Heart left ventricle (tissue), 16 donors: ENCODE results near the gene CDC123. TPM values are rescaled to one million over a fixed set of nuclear protein-coding genes. Genes with fewer than 3 reads are reported as not detected.
A peak's percentile ranks its signal among the peaks of the same experiment; 100 is the strongest.

Experiments
- ATAC-seq, 4 donors: fragments of 200-7000 bp; cut with Tn5 transposase; one replicate each; pipeline ENCODE4 v1.9.1; 2020 to 2022; ENCODE audit warnings: moderate library complexity in 4 of 4, mild to moderate bottlenecking in 3 of 4, moderate number of reproducible peaks in 1 of 4
- DNase-seq, 5 donors: peaks; one replicate each; pipeline ENCODE4 v3.0.0-alpha.2; 2020
- H3K27ac ChIP-seq, 12 donors: fragments of 200-600 bp; sonication (generic) in 4 of 12; one replicate each; pipeline versions ENCODE4 v1.5.0 to v1.8.0; 2016 to 2022; ENCODE audit warnings: mild to moderate bottlenecking in 2 of 12
- H3K27me3 ChIP-seq, 9 donors: fragments of 200-600 bp; sonication (generic) in 2 of 9; one replicate each; pipeline versions ENCODE4 v1.5.1 to v1.8.0; 2016 to 2022; ENCODE audit warnings: mild to moderate bottlenecking in 3 of 9
- H3K36me3 ChIP-seq, 9 donors: fragments of 200-600 bp; sonication (generic) in 2 of 9; one replicate each; pipeline versions ENCODE4 v1.5.0 to v1.8.0; 2018 to 2022; ENCODE audit warnings: mild to moderate bottlenecking in 2 of 9
- H3K4me1 ChIP-seq, 12 donors: fragments of 200-600 bp; sonication (generic) in 4 of 12; one replicate each; pipeline versions ENCODE4 v1.5.0 to v1.8.0; 2016 to 2022; ENCODE audit warnings: mild to moderate bottlenecking in 3 of 12
- H3K4me3 ChIP-seq, 12 donors: fragments of 200-600 bp; sonication (generic) in 4 of 12; one replicate each; pipeline versions ENCODE4 v1.5.0 to v1.8.0; 2017 to 2022; ENCODE audit warnings: mild to moderate bottlenecking in 9 of 12, moderate library complexity in 4 of 12
- H3K9me3 ChIP-seq, 12 donors: fragments of 200-600 bp; sonication (generic) in 4 of 12; one replicate each; pipeline versions ENCODE4 v1.5.0 to v1.8.0; 2016 to 2022; ENCODE audit warnings: mild to moderate bottlenecking in 1 of 12
- POLR2A ChIP-seq, 2 donors: fragments of 450-650 bp; IDR thresholded peaks; one replicate each; pipeline ENCODE4 v1.6.1; 2017; ENCODE audit warnings: antibody characterized with exemption in 2 of 2, mild to moderate bottlenecking in 2 of 2, moderate library complexity in 2 of 2
- WGBS, 4 donors: extraction: QIAGEN DNeasy Blood & Tissue Kit in 2 of 4; methylation state at CpG; one replicate each; pipeline versions ENCODE4 v1.1.5 to v1.1.7; 2013 to 2018; 5-methylcytosine and 5-hydroxymethylcytosine counted together
- intact Hi-C, 10 donors: fragments of 100-400 bp; cut with DNase I; formaldehyde crosslinking; loops; one replicate each; pipeline versions ENCODE4 v1.11.1 to v1.14.2; 2022
- polyA plus RNA-seq, 2 donors: library from polyadenylated mRNA; stranded (reverse); fragments of 200-250 nt; gene quantifications; one replicate each; pipeline ENCODE4 v1.2.3, GENCODE V29; 2013
- total RNA-seq, 9 donors: library from RNA; depleted of rRNA in 2 of 9; stranded (reverse); fragments of >200 nt in 2 of 9; fragmentation: NEBNext Ultra II Directional in 3 of 9; extraction: Animal tissue kit (Norgen Biotek cat#: 25700) in 3 of 9; gene quantifications; one replicate each; pipeline versions ENCODE4 v1.1.0 to v1.2.4, GENCODE V29; 2016 to 2023
- TF ChIP-seq, protein P1 (sequence below), 12 donors: fragments of 200-600 bp; sonication (generic) in 4 of 12; IDR thresholded peaks; one replicate each; pipeline versions ENCODE4 v1.5.0 to v1.8.0; 2018 to 2022; ENCODE audit warnings: antibody characterized with exemption in 12 of 12, mild to moderate bottlenecking in 5 of 12
- donor health status: ischemic (EF 13 %, LVEDD 7.1; RV severe dilation, severe dysfunction).
- donor health status: healthy with polysubstance abuse.
- donor health status: DM: no; HTN: yes; CAD: no.
- donor health status: DM: no; HTN: no; CAD: no.
- donor health status: ischemic (EF 25% LVEDD 6.9; RV normal size, moderate dysfunction).
- donor health status: ischemic (EF 25% LVEDD 5.7; RV mildly dilated, moderate dysfunction).
- donor health status: healthy.
- donor health status: DM: yes; HTN: yes; CAD: no.
- donor health status: ischemic (EF 35%, LVEDD 5.7; RV mildly dilated, moderate dysfunction).
- donor health status: nonischemic (EF 11% LVEDD 7.7; RV severe dilation, severe dysfunction).
- donor health status: DM: yes; HTN: yes; CAD: no.
- donor health status: PGD.
- donor health status: ischemic (EF 29% LVEDD 5.4; RV normal size, mild dysfunction).
- donor health status: nonischemic (EF 23%, LVEDD 6.1; RV moderate dilation, normal function).

The CDC123 gene
- total and polyA plus RNA-seq, 11 donors, result 21.9 to 66.3 (median 52.7) TPM

GRCh38 chr10:12235116-12235694, 39.2 kb downstream of the CDC123 start:
- H3K27ac ChIP-seq, result peak overlapping the region; percentile 21 to 72 (median 64)
- ATAC-seq, result peak; percentile 75 to 81 (median 78)
- no peak for DNase-seq
- TF ChIP-seq POLR2A (IDR thresholded peaks at IDR 0.05), result no peak
- TF ChIP-seq, protein P1, sequence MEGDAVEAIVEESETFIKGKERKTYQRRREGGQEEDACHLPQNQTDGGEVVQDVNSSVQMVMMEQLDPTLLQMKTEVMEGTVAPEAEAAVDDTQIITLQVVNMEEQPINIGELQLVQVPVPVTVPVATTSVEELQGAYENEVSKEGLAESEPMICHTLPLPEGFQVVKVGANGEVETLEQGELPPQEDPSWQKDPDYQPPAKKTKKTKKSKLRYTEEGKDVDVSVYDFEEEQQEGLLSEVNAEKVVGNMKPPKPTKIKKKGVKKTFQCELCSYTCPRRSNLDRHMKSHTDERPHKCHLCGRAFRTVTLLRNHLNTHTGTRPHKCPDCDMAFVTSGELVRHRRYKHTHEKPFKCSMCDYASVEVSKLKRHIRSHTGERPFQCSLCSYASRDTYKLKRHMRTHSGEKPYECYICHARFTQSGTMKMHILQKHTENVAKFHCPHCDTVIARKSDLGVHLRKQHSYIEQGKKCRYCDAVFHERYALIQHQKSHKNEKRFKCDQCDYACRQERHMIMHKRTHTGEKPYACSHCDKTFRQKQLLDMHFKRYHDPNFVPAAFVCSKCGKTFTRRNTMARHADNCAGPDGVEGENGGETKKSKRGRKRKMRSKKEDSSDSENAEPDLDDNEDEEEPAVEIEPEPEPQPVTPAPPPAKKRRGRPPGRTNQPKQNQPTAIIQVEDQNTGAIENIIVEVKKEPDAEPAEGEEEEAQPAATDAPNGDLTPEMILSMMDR (IDR thresholded peaks at IDR 0.05), result no peak
- 34 to 47% (median 44%) methylated on average over 3 of the region's 3 CpGs for WGBS, 4 donors
- intact Hi-C loops, result loop anchor here in 1 of 10 donors (2.0 kb wide), 1 partner anchor 30 kb away; no protein-coding TSS in a partner anchor
- no peaks in the 10 kb centered on the region for H3K9me3 ChIP-seq
- peaks cover 0 to 13% (median 5%) of the 10 kb centered on the region in 12 donors for H3K4me1 ChIP-seq
- no peaks in the 10 kb centered on the region for H3K27me3 ChIP-seq
- no peak overlapping the region for H3K4me3 ChIP-seq
- H3K36me3 ChIP-seq, result peaks cover 0 to 98% (median 80%) of the 10 kb centered on the region in 9 donors

DNA sequence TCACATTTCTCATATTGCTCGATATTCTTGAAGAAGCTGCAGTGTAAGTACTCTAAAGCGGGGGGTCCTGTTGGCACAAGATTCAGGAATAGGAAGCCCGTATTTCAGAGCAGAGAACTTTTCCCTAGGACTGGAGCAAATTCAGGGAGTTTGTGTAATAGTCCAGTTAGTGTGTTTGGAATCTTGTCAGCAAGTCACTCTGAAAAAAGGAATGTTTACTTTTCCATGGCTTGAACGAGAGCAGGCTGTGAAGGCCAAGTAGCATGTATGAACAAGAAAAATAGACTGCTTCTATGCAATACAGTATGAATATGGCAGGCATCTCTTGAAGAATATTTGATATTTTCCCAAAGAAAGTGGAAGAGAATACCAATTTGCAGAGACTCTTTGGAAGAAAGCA, 39.8 kb downstream of the CDC123 start:
- ATAC-seq (peak in 1 of 4 donors; percentile 26), DNase-seq (no peak)
- H3K9me3 ChIP-seq, result no peaks in the 10 kb centered on the region
- peaks cover 0 to 96% (median 80%) of the 10 kb centered on the region in 9 donors for H3K36me3 ChIP-seq
- intact Hi-C loops, result loop anchor here in 1 of 10 donors (2.0 kb wide), 1 partner anchor 29 kb away; no protein-coding TSS in a partner anchor
- TF ChIP-seq, protein P1 (IDR thresholded peaks at IDR 0.05), result no peak
- no peak for TF ChIP-seq POLR2A (IDR thresholded peaks at IDR 0.05)
- peak overlapping the region; percentile 5 to 72 (median 64) for H3K27ac ChIP-seq
- WGBS, 4 donors, result 60 to 69% (median 65%) methylated on average over 4 of the region's 4 CpGs
- no peaks in the 10 kb centered on the region for H3K27me3 ChIP-seq
- H3K4me3 ChIP-seq, result no peak overlapping the region
- peaks cover 0 to 16% (median 7%) of the 10 kb centered on the region in 12 donors for H3K4me1 ChIP-seq

- peaks cover 4 to 34% (median 24%) of the 10 kb centered on the region in 12 donors for H3K4me1 ChIP-seq
- WGBS, 4 donors, result 95 to 99% (median 97%) methylated on average over 13 of the region's 13 CpGs
Measured at GRCh38 chr10:12237265-12238220, 41.6 kb downstream of the CDC123 start.

More at GRCh38 chr10:12237265-12238220, 41.6 kb downstream of the CDC123 start:
- DNase-seq, result no peak
- no peaks in the 10 kb centered on the region for H3K27me3 ChIP-seq
- intact Hi-C loops, result no loop called here
- peaks cover 0 to 78% (median 65%) of the 10 kb centered on the region in 9 donors for H3K36me3 ChIP-seq
- H3K27ac ChIP-seq, result peak overlapping the region in 1 of 12 donors; percentile 55
- ATAC-seq, result no peak
- no peak overlapping the region for H3K4me3 ChIP-seq
- no peak for TF ChIP-seq POLR2A (IDR thresholded peaks at IDR 0.05)
- TF ChIP-seq, protein P1 (IDR thresholded peaks at IDR 0.05), result no peak
- no peaks in the 10 kb centered on the region for H3K9me3 ChIP-seq
